ENCODE results near the gene TPPP2. TPM values are rescaled to one million over a fixed set of nuclear protein-coding genes. Genes with fewer than 3 reads are reported as not detected.
A peak's percentile ranks its signal among the peaks of the same experiment; 100 is the strongest.

TPPP2 gene
- total RNA-seq, 1 experiment from 2014 or later = not detected

- peaks cover 5% of the 10 kb centered on the region for H3K4me1 Mint-ChIP-seq (ENCODE audit: insufficient read depth, unreplicated experiment)
- TF ChIP-seq CTCF (IDR thresholded peaks at IDR 0.05; ENCODE audit: unreplicated experiment) = no peak
- CTCF ChIA-PET = interaction anchor here (0.8 to 4.6 kb wide), 2 partner anchors 32 to 44 kb away, joined by 6 to 39 read pairs; no protein-coding TSS in a partner anchor
- no TSS peak for BruUV-seq (replicated peaks)
- H3K36me3 Mint-ChIP-seq (ENCODE audit: insufficient read depth, unreplicated experiment) = no peaks in the 10 kb centered on the region
- H3K27ac Mint-ChIP-seq (ENCODE audit: low read depth, unreplicated experiment) = no peak overlapping the region
- intact Hi-C loops (cut with micrococcal nuclease) = loop anchor here (10.0 kb wide), 1 partner anchor 74 kb away; no protein-coding TSS in a partner anchor
- H3K27me3 Mint-ChIP-seq (ENCODE audit: insufficient read depth, unreplicated experiment) = peaks cover 8% of the 10 kb centered on the region
- POLR2A ChIA-PET = no interaction called here
- H3K9me3 Mint-ChIP-seq (ENCODE audit: unreplicated experiment) = no peaks in the 10 kb centered on the region
- H3K4me3 Mint-ChIP-seq (ENCODE audit: unreplicated experiment) = no peak overlapping the region
- DNase-seq (ENCODE audit: unreplicated experiment) = no peak
These were observed 30.8 kb downstream of the TPPP2 start for GRCh38 chr14:21060614-21061346.

- ChIA-PET POLR2A (interaction anchor here (0.7 kb wide), 1 partner anchor 11 kb away, joined by 4 read pairs; no protein-coding TSS in a partner anchor), CTCF (interaction anchor here (1.3 to 4.6 kb wide), 4 partner anchors 13 to 46 kb away, joined by 6 to 39 read pairs (median 11); no protein-coding TSS in a partner anchor)
- TF ChIP-seq CTCF (IDR thresholded peaks at IDR 0.05; ENCODE audit: unreplicated experiment) = no peak
- no peak for DNase-seq (ENCODE audit: unreplicated experiment)
- Mint-ChIP-seq H3K27me3 (ENCODE audit: insufficient read depth, unreplicated experiment) (peaks cover 11% of the 10 kb centered on the region), H3K36me3 (ENCODE audit: insufficient read depth, unreplicated experiment) (no peaks in the 10 kb centered on the region), H3K27ac (ENCODE audit: low read depth, unreplicated experiment) (no peak overlapping the region), H3K4me1 (ENCODE audit: insufficient read depth, unreplicated experiment) (peaks cover 5% of the 10 kb centered on the region), H3K9me3 (ENCODE audit: unreplicated experiment) (no peaks in the 10 kb centered on the region), H3K4me3 (ENCODE audit: unreplicated experiment) (no peak overlapping the region)
- intact Hi-C loops (cut with micrococcal nuclease) = loop anchor here (10.0 kb wide), 1 partner anchor 73 kb away; no protein-coding TSS in a partner anchor
- BruUV-seq (replicated peaks) = no TSS peak
These were observed 31.3 kb downstream of the TPPP2 start for GRCh38 chr14:21061347-21061668.

- peaks cover 11% of the 10 kb centered on the region for H3K27me3 Mint-ChIP-seq (ENCODE audit: insufficient read depth, unreplicated experiment)
- H3K9me3 Mint-ChIP-seq (ENCODE audit: unreplicated experiment) = no peaks in the 10 kb centered on the region
- no peak overlapping the region for H3K27ac Mint-ChIP-seq (ENCODE audit: low read depth, unreplicated experiment)
- peaks cover 7% of the 10 kb centered on the region for H3K4me1 Mint-ChIP-seq (ENCODE audit: insufficient read depth, unreplicated experiment)
- BruUV-seq (replicated peaks) = no TSS peak
- ChIA-PET POLR2A (interaction anchor here (0.7 to 0.9 kb wide), 4 partner anchors 10 to 448 kb away, joined by 3 to 4 read pairs (median 4); partner anchors contain the start of genes METTL3 and RNASE7), CTCF (interaction anchor here (0.6 to 4.6 kb wide), 8 partner anchors 15 to 722 kb away, joined by 3 to 39 read pairs (median 6); no protein-coding TSS in a partner anchor)
- intact Hi-C loops (cut with micrococcal nuclease) = loop anchor here (10.0 kb wide), 1 partner anchor 71 kb away; no protein-coding TSS in a partner anchor
- no peak overlapping the region for H3K4me3 Mint-ChIP-seq (ENCODE audit: unreplicated experiment)
- TF ChIP-seq CTCF (IDR thresholded peaks at IDR 0.05; ENCODE audit: unreplicated experiment) = no peak
- peak; percentile 31 for DNase-seq (ENCODE audit: unreplicated experiment)
- H3K36me3 Mint-ChIP-seq (ENCODE audit: insufficient read depth, unreplicated experiment) = no peaks in the 10 kb centered on the region
These were observed 33.5 kb downstream of the TPPP2 start for GRCh38 chr14:21063479-21063878.

- CTCF ChIA-PET = interaction anchor here (0.6 to 4.8 kb wide), 27 partner anchors 9 to 995 kb away, joined by 3 to 127 read pairs (median 4); partner anchors contain the start of genes NDRG2, RNASE7 and TMEM253
These were observed 37.0 kb downstream of the TPPP2 start for GRCh38 chr14:21066882-21067502.

More at GRCh38 chr14:21066882-21067502, 37.0 kb downstream of the TPPP2 start:
- Mint-ChIP-seq H3K9me3 (ENCODE audit: unreplicated experiment) (no peaks in the 10 kb centered on the region), H3K36me3 (ENCODE audit: insufficient read depth, unreplicated experiment) (peaks cover 5% of the 10 kb centered on the region), H3K4me3 (ENCODE audit: unreplicated experiment) (no peak overlapping the region), H3K27me3 (ENCODE audit: insufficient read depth, unreplicated experiment) (peaks cover 11% of the 10 kb centered on the region), H3K27ac (ENCODE audit: low read depth, unreplicated experiment) (no peak overlapping the region), H3K4me1 (ENCODE audit: insufficient read depth, unreplicated experiment) (peaks cover 18% of the 10 kb centered on the region)
- POLR2A ChIA-PET = interaction anchor here (0.8 to 2.6 kb wide), 4 partner anchors 9 to 38 kb away, joined by 3 to 14 read pairs (median 6); partner anchors contain the start of gene RNASE8
- intact Hi-C loops (cut with micrococcal nuclease) = loop anchor here (1.0 to 10.0 kb wide), 4 partner anchors 25 to 490 kb away; no protein-coding TSS in a partner anchor
- peak; percentile 37 for TF ChIP-seq CTCF (IDR thresholded peaks at IDR 0.05; ENCODE audit: unreplicated experiment)
- BruUV-seq (replicated peaks) = no TSS peak
- DNase-seq (ENCODE audit: unreplicated experiment) = peak; percentile 36

All from MCF 10A (cell line).